Mammary epithelial cell (primary cell): ENCODE measurements around the gene CAPS.

Experiments
- CTCF ChIP-seq, 2 donors: IDR thresholded peaks in 1 of 2; conservative IDR thresholded peaks in 1 of 2; 2 replicates each; pipeline ENCODE4 v1.5.1; 2011 to 2012; ENCODE audit warnings: inconsistent platforms in 2 of 2, low read length in 2 of 2, mild to moderate bottlenecking in 2 of 2, control low read depth in 1 of 2, low read depth in 1 of 2; ENCODE audit not compliant: insufficient read depth in 1 of 2; ENCODE audit errors: extremely low read depth in 1 of 2
- EZH2 ChIP-seq: IDR thresholded peaks from 2 replicates; pipeline ENCODE4 v1.6.1; 2012; ENCODE audit warnings: low read length, inconsistent platforms, borderline replicate concordance

GRCh38 chr19:5917431-5918107 is 3.5 kb downstream of the CAPS start:
- TF ChIP-seq EZH2 (no peak), CTCF (conservative IDR thresholded peaks at IDR 0.05 in 1 of 2, IDR thresholded peaks at IDR 0.05 in 1 of 2; ENCODE audit: extremely low read depth in 1 of 2, insufficient read depth in 1 of 2, low read depth in 1 of 2, low read length in 2 of 2) (no peak)
